SK-N-SH treated with all-trans-retinoic acid at 6 μM for 48 hours (cell line): ENCODE measurements around the gene NUBPL.

Experiments used
- ARNTL ChIP-seq: fragments of 450-650 bp; formaldehyde crosslinking; IDR thresholded peaks from 2 replicates; pipeline ENCODE4 v1.5.0; 2020; ENCODE audit warnings: low read depth, mild to moderate bottlenecking, moderate library complexity, borderline replicate concordance
- ZFP3 ChIP-seq: fragments of 250-450 bp; sonication (Bioruptor Pico); IDR thresholded peaks from 2 replicates; pipeline ENCODE4 v1.5.0; 2020; ENCODE audit warnings: mild to moderate bottlenecking, moderate library complexity

- TF ChIP-seq ARNTL: no peak
- TF ChIP-seq ZFP3 (CRISPR knock-in tag): no peak
These were observed 268.0 kb downstream of the NUBPL start for GRCh38 chr14:31828946-31829868.
